MCF 10A (cell line): Measurements from ENCODE around the gene FRS3. TPM values are rescaled to one million over a fixed set of nuclear protein-coding genes. Genes with fewer than 3 reads are reported as not detected.
"Not testable (repeated sequence)": the region's sequence is repeated elsewhere in the genome, so short reads cannot be mapped to it uniquely, and the experiment has no call there.

Experiments
- BruUV-seq: library from RNA; stranded (reverse); fragments of 400-500 nt; replicated peaks from 2 replicates; lab custom pipeline; 2021; lab: Mats Ljungman, UMichigan
- CTCF ChIA-PET: fragments of 300-600 bp; sonication (Branson Sonifier 250); formaldehyde crosslinking; extraction: SDS; loops from one replicate; lab custom pipeline; 2021; ENCODE audit warnings: antibody characterized with exemption, inconsistent platforms; lab: Yijun Ruan, JAX
- POLR2A ChIA-PET: fragments of 300-600, 350-650 bp; sonication (Branson Sonifier 250); formaldehyde crosslinking; extraction: SDS; loops from one replicate; lab custom pipeline; 2020; ENCODE audit warnings: antibody characterized with exemption, inconsistent platforms; lab: Yijun Ruan, JAX
- DNase-seq: peaks from one replicate; pipeline ENCODE4 v3.0.0-alpha.2; 2018; ENCODE audit not compliant: unreplicated experiment
- H3K27ac Mint-ChIP-seq: one replicate; pipeline ENCODE4 v1.8.0; 2022; ENCODE audit warnings: mild to moderate bottlenecking, low read depth, mixed read lengths; ENCODE audit not compliant: unreplicated experiment
- H3K27me3 Mint-ChIP-seq: one replicate; pipeline ENCODE4 v1.8.0; 2022; ENCODE audit warnings: mixed read lengths; ENCODE audit not compliant: insufficient read depth, unreplicated experiment
- H3K36me3 Mint-ChIP-seq: one replicate; pipeline ENCODE4 v1.8.0; 2022; ENCODE audit warnings: mild to moderate bottlenecking, moderate library complexity, mixed read lengths; ENCODE audit not compliant: insufficient read depth, unreplicated experiment
- H3K4me1 Mint-ChIP-seq: one replicate; pipeline ENCODE4 v1.8.0; 2022; ENCODE audit warnings: mixed read lengths; ENCODE audit not compliant: insufficient read depth, unreplicated experiment
- H3K4me3 Mint-ChIP-seq: one replicate; pipeline ENCODE4 v1.8.0; 2022; ENCODE audit warnings: mild to moderate bottlenecking, moderate library complexity, mixed read lengths; ENCODE audit not compliant: unreplicated experiment
- H3K9me3 Mint-ChIP-seq: one replicate; pipeline ENCODE4 v1.8.0; 2022; ENCODE audit warnings: mixed read lengths; ENCODE audit not compliant: unreplicated experiment
- CTCF ChIP-seq: fragments of 200-600 bp; IDR thresholded peaks from one replicate; pipeline ENCODE4 v1.8.0; 2022; ENCODE audit warnings: antibody characterized with exemption, mild to moderate bottlenecking; ENCODE audit not compliant: unreplicated experiment
- intact Hi-C: fragments of 100-400 bp; cut with micrococcal nuclease; formaldehyde crosslinking; loops from 2 replicates; pipeline ENCODE4 v1.14.1; 2022
- total RNA-seq: library from RNA; stranded (reverse); gene quantifications from 2 replicates; pipeline ENCODE4 v1.2.3, GENCODE V29; 2022

FRS3 gene
- total RNA-seq, 1 experiment from 2014 or later = 3.9 TPM

GRCh38 chr6:41768545-41769308 is 11.0 kb downstream of the FRS3 start:
- H3K4me3 Mint-ChIP-seq = no peak overlapping the region
- DNase-seq = no peak
- no peaks in the 10 kb centered on the region for H3K9me3 Mint-ChIP-seq
- intact Hi-C loops = no loop called here
- POLR2A ChIA-PET = interaction anchor here (0.7 to 1.4 kb wide), 2 partner anchors 8 to 46 kb away, joined by 3 to 5 read pairs; no protein-coding TSS in a partner anchor
- no peak overlapping the region for H3K27ac Mint-ChIP-seq
- peaks cover 15% of the 10 kb centered on the region for H3K36me3 Mint-ChIP-seq
- no peak for TF ChIP-seq CTCF
- no TSS peak for BruUV-seq
- CTCF ChIA-PET = interaction anchor here (0.6 to 1.5 kb wide), 7 partner anchors 18 to 166 kb away, joined by 3 to 7 read pairs (median 3); partner anchors contain the start of gene TOMM6
- no peaks in the 10 kb centered on the region for H3K27me3 Mint-ChIP-seq
- peaks cover 13% of the 10 kb centered on the region for H3K4me1 Mint-ChIP-seq

GRCh38 chr6:41767112-41767833 is 12.4 kb downstream of the FRS3 start:
- ChIA-PET POLR2A (interaction anchor here (0.6 to 1.5 kb wide), 2 partner anchors 26 to 33 kb away, joined by 3 to 5 read pairs; no protein-coding TSS in a partner anchor), CTCF (interaction anchor here (0.6 to 1.5 kb wide), 6 partner anchors 14 to 318 kb away, joined by 3 to 7 read pairs (median 3); partner anchors contain the start of genes PRICKLE4 and TFEB)
- no peak overlapping the region for H3K4me3 Mint-ChIP-seq
- intact Hi-C loops = no loop called here
- H3K36me3 Mint-ChIP-seq = peaks cover 9% of the 10 kb centered on the region
- no peak overlapping the region for H3K27ac Mint-ChIP-seq
- no peaks in the 10 kb centered on the region for H3K9me3 Mint-ChIP-seq
- BruUV-seq = no TSS peak
- H3K4me1 Mint-ChIP-seq = peaks cover 13% of the 10 kb centered on the region
- no peak for TF ChIP-seq CTCF
- peak; percentile 86 for DNase-seq
- H3K27me3 Mint-ChIP-seq = no peaks in the 10 kb centered on the region

GRCh38 chr6:41766043-41766664 is 13.5 kb downstream of the FRS3 start:
- H3K36me3 Mint-ChIP-seq, H3K27me3 Mint-ChIP-seq, intact Hi-C loops, H3K27ac Mint-ChIP-seq, H3K9me3 Mint-ChIP-seq, H3K4me3 Mint-ChIP-seq, BruUV-seq: not testable (repeated sequence)
- ChIA-PET POLR2A (interaction anchor here (0.9 to 1.5 kb wide), 3 partner anchors 12 to 25 kb away, joined by 3 to 5 read pairs (median 3); no protein-coding TSS in a partner anchor), CTCF (interaction anchor here (0.6 to 1.2 kb wide), 4 partner anchors 10 to 1317 kb away, joined by 3 to 4 read pairs (median 4); no protein-coding TSS in a partner anchor)
- peak; percentile 34 for DNase-seq
- peaks cover 13% of the 10 kb centered on the region for H3K4me1 Mint-ChIP-seq

GRCh38 chr6:41763470-41763869 is 16.2 kb downstream of the FRS3 start:
- intact Hi-C loops = no loop called here
- no peak for DNase-seq
- Mint-ChIP-seq H3K36me3 (no peaks in the 10 kb centered on the region), H3K4me1 (peaks cover 13% of the 10 kb centered on the region), H3K27me3 (peaks cover 19% of the 10 kb centered on the region), H3K4me3 (no peak overlapping the region), H3K9me3 (no peaks in the 10 kb centered on the region), H3K27ac (no peak overlapping the region)
- no TSS peak for BruUV-seq
- POLR2A ChIA-PET = interaction anchor here (1.2 kb wide), 1 partner anchor 12 kb away, joined by 3 read pairs; no protein-coding TSS in a partner anchor
- CTCF ChIA-PET = interaction anchor here (0.6 to 1.5 kb wide), 3 partner anchors 12 to 58 kb away, joined by 3 to 8 read pairs (median 3); partner anchors contain the start of gene TOMM6
- no peak for TF ChIP-seq CTCF
